Endothelial cell (in vitro differentiated cells): ENCODE measurements around the gene PAFAH1B2. TPM values are rescaled to one million over a fixed set of nuclear protein-coding genes. Genes with fewer than 3 reads are reported as not detected.

ENCODE experiments used
- DNase-seq: peaks from one replicate; pipeline ENCODE4 v3.0.0; 2021; ENCODE audit warnings: low spot score
- H3K27ac Mint-ChIP-seq: one replicate; pipeline ENCODE4 v1.8.0; 2021; ENCODE audit warnings: mixed read lengths, inconsistent platforms; ENCODE audit not compliant: unreplicated experiment
- H3K27me3 Mint-ChIP-seq: one replicate; pipeline ENCODE4 v1.8.0; 2021; ENCODE audit warnings: mild to moderate bottlenecking, moderate library complexity, mixed read lengths, inconsistent platforms; ENCODE audit not compliant: unreplicated experiment
- H3K36me3 Mint-ChIP-seq: one replicate; pipeline ENCODE4 v1.8.0; 2021; ENCODE audit warnings: mild to moderate bottlenecking, low read depth, mixed read lengths, inconsistent platforms; ENCODE audit not compliant: unreplicated experiment
- H3K4me1 Mint-ChIP-seq: one replicate; pipeline ENCODE4 v1.8.0; 2021; ENCODE audit warnings: mild to moderate bottlenecking, mixed read lengths, inconsistent platforms; ENCODE audit not compliant: unreplicated experiment
- H3K4me3 Mint-ChIP-seq: one replicate; pipeline ENCODE4 v1.8.0; 2021; ENCODE audit warnings: mild to moderate bottlenecking, mixed read lengths, inconsistent platforms; ENCODE audit not compliant: unreplicated experiment
- H3K9me3 Mint-ChIP-seq: one replicate; pipeline ENCODE4 v1.8.0; 2021; ENCODE audit warnings: mixed read lengths, inconsistent platforms; ENCODE audit not compliant: unreplicated experiment
- total RNA-seq: library from RNA; stranded (reverse); fragmentation: NEBNext Ultra II Directional; extraction: Animal tissue kit (Norgen Biotek cat#: 25700); gene quantifications from one replicate; pipeline ENCODE4 v1.2.1, GENCODE V29; 2021; ENCODE audit not compliant: unreplicated experiment
- TF ChIP-seq, protein P1 (sequence below): fragments of 200-600 bp; sonication (generic); IDR thresholded peaks from one replicate; pipeline ENCODE4 v1.5.0; 2021; ENCODE audit warnings: antibody characterized with exemption; ENCODE audit not compliant: unreplicated experiment

Gene PAFAH1B2
- total RNA-seq, 1 donor from 2014 or later: 87.4 TPM

DNA sequence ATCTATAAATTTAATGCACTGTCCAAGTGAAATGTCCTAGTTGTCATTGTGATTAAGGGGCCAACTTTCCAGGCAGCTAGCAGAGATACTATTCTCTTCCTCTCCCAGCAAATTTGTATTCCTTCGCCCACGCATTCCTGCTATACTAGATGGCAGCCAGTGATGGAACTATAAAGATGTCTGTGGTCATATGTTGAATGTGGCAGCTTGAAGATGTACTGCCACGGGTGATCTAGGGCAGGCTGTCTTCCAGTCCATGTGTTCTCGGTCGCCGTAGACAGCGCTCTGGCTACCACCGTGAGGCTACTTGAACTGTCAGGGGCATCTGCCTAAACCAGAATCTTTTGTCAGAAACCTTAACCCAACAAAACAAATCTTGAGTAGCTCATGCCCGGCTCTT, 26.1 kb downstream of the PAFAH1B2 start:
- Mint-ChIP-seq H3K4me1 (peaks cover 23% of the 10 kb centered on the region), H3K4me3 (no peak overlapping the region), H3K36me3 (peaks cover 21% of the 10 kb centered on the region), H3K27ac (no peak overlapping the region), H3K27me3 (peaks cover 2% of the 10 kb centered on the region), H3K9me3 (no peaks in the 10 kb centered on the region)
- DNase-seq: no peak
- TF ChIP-seq, protein P1, sequence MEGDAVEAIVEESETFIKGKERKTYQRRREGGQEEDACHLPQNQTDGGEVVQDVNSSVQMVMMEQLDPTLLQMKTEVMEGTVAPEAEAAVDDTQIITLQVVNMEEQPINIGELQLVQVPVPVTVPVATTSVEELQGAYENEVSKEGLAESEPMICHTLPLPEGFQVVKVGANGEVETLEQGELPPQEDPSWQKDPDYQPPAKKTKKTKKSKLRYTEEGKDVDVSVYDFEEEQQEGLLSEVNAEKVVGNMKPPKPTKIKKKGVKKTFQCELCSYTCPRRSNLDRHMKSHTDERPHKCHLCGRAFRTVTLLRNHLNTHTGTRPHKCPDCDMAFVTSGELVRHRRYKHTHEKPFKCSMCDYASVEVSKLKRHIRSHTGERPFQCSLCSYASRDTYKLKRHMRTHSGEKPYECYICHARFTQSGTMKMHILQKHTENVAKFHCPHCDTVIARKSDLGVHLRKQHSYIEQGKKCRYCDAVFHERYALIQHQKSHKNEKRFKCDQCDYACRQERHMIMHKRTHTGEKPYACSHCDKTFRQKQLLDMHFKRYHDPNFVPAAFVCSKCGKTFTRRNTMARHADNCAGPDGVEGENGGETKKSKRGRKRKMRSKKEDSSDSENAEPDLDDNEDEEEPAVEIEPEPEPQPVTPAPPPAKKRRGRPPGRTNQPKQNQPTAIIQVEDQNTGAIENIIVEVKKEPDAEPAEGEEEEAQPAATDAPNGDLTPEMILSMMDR: no peak

DNA sequence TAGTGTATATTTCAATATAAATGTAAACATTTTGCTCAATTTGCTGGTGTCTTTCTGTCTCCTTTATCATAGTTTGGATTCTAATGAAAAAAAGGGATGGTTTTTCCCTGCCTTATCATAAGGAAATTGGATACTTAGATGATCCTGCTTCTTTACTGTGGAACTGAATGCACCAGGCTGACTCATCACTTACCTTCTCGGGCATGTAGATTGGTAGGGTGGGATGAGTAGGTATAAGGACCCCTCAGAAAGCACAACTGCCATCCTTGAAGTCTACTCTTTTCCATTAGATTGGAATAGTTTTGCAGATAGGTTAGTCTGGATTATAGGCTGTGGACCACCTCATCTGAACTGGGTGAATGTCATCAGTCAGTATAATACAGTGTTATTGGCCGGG, 26.9 kb downstream of the PAFAH1B2 start:
- H3K36me3 Mint-ChIP-seq: peaks cover 15% of the 10 kb centered on the region
- H3K4me3 Mint-ChIP-seq: no peak overlapping the region
- peaks cover 23% of the 10 kb centered on the region for H3K4me1 Mint-ChIP-seq
- H3K9me3 Mint-ChIP-seq: no peaks in the 10 kb centered on the region
- TF ChIP-seq, protein P1: no peak
- DNase-seq: no peak
- peaks cover 2% of the 10 kb centered on the region for H3K27me3 Mint-ChIP-seq
- H3K27ac Mint-ChIP-seq: no peak overlapping the region

GRCh38 chr11:117171404-117172061, 27.4 kb downstream of the PAFAH1B2 start:
- TF ChIP-seq, protein P1: no peak
- DNase-seq: no peak
- Mint-ChIP-seq H3K36me3 (peaks cover 12% of the 10 kb centered on the region), H3K27me3 (peaks cover 2% of the 10 kb centered on the region), H3K4me1 (peaks cover 23% of the 10 kb centered on the region), H3K4me3 (no peak overlapping the region), H3K27ac (no peak overlapping the region), H3K9me3 (no peaks in the 10 kb centered on the region)

DNA sequence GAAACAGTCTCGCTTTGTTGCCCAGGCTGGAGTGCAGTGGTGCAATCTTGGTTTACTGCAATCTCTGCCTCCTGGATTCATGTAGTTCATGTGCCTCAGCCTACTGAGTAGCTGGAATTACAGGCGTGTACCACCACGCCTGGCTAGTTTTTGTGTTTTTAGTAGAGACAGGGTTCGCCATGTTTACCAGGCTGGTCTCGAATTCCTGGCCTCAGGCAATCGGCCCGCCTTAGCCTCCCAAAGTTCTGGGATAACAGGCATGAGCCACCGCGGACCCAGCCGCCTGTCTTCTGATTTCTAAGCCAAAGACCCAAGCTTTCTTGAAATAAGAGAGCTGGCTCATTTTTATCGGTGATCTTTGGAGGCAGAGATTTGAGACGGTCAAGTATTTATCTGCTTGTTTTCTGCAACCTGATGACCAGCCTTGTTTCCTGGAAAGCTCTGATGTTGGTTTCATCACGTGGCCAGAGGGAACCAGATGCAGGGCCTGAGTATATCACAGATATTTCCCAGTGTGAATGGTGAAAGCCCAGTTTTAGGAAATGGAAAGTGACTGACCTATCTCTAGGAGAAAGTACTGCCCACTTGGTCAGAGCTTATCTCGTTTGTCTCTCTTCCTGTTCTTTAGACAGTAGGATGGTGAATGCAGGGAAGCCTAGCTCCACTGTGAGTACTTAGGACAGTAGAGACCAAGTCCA, 28.8 kb downstream of the PAFAH1B2 start:
- no peak overlapping the region for H3K4me3 Mint-ChIP-seq

DNA sequence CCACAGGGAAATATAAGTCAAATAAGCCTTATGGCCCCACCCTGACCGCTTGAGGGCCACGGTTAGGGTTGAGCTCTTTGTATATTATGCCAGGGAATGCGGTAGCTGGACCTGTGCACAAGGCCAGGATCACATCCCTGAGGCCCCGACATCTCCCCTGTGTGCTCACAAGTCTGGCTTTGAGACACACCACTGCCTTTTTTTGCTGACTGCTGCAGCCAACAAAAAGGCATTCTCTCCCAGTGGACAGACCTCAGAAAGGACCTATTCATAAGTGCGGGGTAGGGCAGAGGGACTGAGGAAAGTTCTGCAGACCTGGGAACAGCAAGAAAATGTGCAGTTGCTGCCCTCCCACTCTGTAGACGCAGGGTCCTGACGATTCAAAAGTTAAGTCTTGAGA, 31.0 kb downstream of the PAFAH1B2 start:
- Mint-ChIP-seq H3K4me3 (no peak overlapping the region), H3K27ac (no peak overlapping the region), H3K36me3 (peaks cover 3% of the 10 kb centered on the region), H3K9me3 (no peaks in the 10 kb centered on the region), H3K4me1 (peaks cover 37% of the 10 kb centered on the region), H3K27me3 (peaks cover 4% of the 10 kb centered on the region)
- TF ChIP-seq, protein P1: no peak
- DNase-seq: no peak

More for the DNA sequence above, 28.8 kb downstream of the PAFAH1B2 start:
- no peak for DNase-seq
- Mint-ChIP-seq H3K36me3 (peaks cover 7% of the 10 kb centered on the region), H3K27ac (peak overlapping the region; percentile 72), H3K9me3 (no peaks in the 10 kb centered on the region), H3K4me1 (peaks cover 26% of the 10 kb centered on the region), H3K27me3 (peaks cover 2% of the 10 kb centered on the region)
- TF ChIP-seq, protein P1: no peak
